Measurements from ENCODE around the gene DSCAML1.

DSCAML1 gene

DNA sequence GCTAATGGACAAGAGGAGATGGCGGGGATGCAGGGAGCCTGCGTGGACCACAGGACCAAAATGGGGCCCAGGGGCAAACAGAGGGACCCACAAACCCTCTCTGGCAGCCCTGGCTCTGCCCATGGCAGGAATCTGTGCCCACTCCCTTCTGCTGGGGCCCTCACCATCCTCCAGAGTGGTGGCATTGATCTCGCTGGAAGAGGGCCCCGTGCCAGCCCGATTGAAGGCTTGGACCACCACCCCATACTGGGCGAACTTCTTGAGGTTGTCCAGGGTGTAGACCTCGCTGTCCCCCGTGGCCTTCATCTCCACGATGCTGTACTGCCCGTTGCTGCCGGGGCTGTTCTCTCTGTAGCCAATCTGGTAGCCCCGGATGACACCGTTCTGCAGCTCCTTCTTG, 332.2 kb downstream of the DSCAML1 start:
- WGBS (ENCODE audit: insufficient coverage, insufficient read length) = no CpG with 5 or more reads among the region's 13 CpGs
- DNase-seq (ENCODE audit: low read depth, low spot score) = no peak
- H3K27ac ChIP-seq (ENCODE audit: low read length) = no peak overlapping the region
- no peaks in the 10 kb centered on the region for H3K27me3 ChIP-seq (ENCODE audit: control insufficient read depth, insufficient read depth, low read length)
- no peaks in the 10 kb centered on the region for H3K9me3 ChIP-seq (ENCODE audit: control insufficient read depth, insufficient read depth, low read length)
- H3K4me3 ChIP-seq (ENCODE audit: low read length) = no peak overlapping the region
- no peaks in the 10 kb centered on the region for H3K4me1 ChIP-seq (ENCODE audit: control insufficient read depth, insufficient read depth, low read length)
- no peaks in the 10 kb centered on the region for H3K36me3 ChIP-seq (ENCODE audit: control insufficient read depth, insufficient read depth, low read length)

GRCh38 chr11:117462864-117463247, 334.2 kb downstream of the DSCAML1 start:
- Histone ChIP-seq H3K27ac (ENCODE audit: low read length) (no peak overlapping the region), H3K4me1 (ENCODE audit: control insufficient read depth, insufficient read depth, low read length) (no peaks in the 10 kb centered on the region), H3K9me3 (ENCODE audit: control insufficient read depth, insufficient read depth, low read length) (no peaks in the 10 kb centered on the region), H3K4me3 (ENCODE audit: low read length) (no peak overlapping the region), H3K36me3 (ENCODE audit: control insufficient read depth, insufficient read depth, low read length) (no peaks in the 10 kb centered on the region), H3K27me3 (ENCODE audit: control insufficient read depth, insufficient read depth, low read length) (no peaks in the 10 kb centered on the region)
- WGBS (ENCODE audit: insufficient coverage, insufficient read length) = no CpG with 5 or more reads among the region's 8 CpGs
- no peak for DNase-seq (ENCODE audit: low read depth, low spot score)

DNA sequence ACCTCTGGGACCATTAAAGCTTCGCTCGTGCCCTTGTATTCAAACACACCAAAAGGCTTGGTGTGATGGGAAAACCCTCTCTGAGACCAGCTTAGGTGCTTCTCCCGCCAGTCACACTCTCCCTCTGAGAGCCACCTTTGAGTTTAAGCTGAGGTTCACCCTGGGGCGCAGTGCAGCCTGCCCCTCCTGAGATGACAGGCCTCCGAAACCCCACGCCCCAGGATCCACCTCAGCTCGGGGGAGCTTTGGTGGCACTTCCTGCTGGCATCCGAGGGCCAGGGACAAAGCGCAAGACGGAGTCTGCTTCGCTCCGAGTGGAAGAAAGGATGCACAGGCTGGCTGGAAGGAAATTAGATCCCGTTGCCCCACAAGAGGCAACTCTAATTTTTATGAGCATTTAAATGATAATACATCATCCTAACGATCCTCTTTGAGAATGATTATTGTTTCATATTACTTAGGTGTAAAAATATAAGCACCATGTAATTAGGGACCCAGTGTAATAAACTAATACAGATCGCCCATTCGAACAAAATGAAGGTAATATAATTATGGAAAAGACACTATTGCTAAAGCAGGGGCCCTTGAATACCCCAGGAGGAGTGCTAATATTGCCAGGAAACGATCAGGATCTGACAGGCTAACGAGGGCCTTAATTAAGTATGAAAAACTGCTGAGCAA, 334.7 kb downstream of the DSCAML1 start:
- H3K4me3 ChIP-seq (ENCODE audit: low read length) = no peak overlapping the region
- no CpG with 5 or more reads among the region's 18 CpGs for WGBS (ENCODE audit: insufficient coverage, insufficient read length)
- no peaks in the 10 kb centered on the region for H3K9me3 ChIP-seq (ENCODE audit: control insufficient read depth, insufficient read depth, low read length)
- H3K27me3 ChIP-seq (ENCODE audit: control insufficient read depth, insufficient read depth, low read length) = no peaks in the 10 kb centered on the region
- H3K27ac ChIP-seq (ENCODE audit: low read length) = no peak overlapping the region
- H3K36me3 ChIP-seq (ENCODE audit: control insufficient read depth, insufficient read depth, low read length) = no peaks in the 10 kb centered on the region
- no peaks in the 10 kb centered on the region for H3K4me1 ChIP-seq (ENCODE audit: control insufficient read depth, insufficient read depth, low read length)
- DNase-seq (ENCODE audit: low read depth, low spot score) = no peak

DNA sequence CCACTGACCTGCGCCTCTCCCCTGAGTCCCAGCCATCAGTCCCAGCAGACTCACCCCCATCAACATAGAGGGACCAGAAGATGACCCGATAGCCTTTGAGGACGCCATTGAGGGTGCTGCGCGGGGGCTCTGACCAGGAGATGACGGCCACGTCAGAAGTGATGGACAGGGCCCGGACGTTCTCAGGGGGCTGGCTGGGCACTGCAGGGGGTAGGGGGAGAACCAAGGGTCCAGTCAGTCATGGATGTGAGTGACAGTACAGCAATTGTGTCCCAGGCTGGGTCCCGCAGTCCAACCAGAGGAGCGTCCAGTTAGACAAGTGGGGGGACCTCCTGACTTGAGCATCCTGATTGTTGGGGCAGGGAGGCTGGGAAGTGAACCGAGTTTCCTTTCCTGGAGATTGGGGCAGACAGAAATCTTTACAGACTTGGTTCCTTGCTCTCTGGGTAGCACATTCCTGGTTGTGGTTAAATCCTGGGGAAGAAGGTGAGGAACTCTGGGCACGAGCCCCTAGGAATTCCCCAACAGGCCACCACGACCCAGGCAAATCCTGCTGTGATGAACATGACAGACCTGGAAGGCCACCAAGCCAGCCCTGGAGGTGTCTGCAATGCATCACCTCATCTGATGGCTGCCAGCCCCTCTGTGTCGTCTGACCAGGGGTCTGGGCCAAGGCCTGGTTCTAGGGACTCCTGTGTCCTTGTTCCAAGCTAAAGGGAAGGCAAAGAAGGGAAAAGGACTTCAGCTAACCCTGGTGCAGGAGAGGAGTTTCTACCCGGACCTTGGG, 335.4 kb downstream of the DSCAML1 start:
- no peak overlapping the region for H3K27ac ChIP-seq (ENCODE audit: low read length)
- H3K36me3 ChIP-seq (ENCODE audit: control insufficient read depth, insufficient read depth, low read length) = no peaks in the 10 kb centered on the region
- WGBS (ENCODE audit: insufficient coverage, insufficient read length) = no CpG with 5 or more reads among the region's 16 CpGs
- DNase-seq (ENCODE audit: low read depth, low spot score) = no peak
- no peaks in the 10 kb centered on the region for H3K27me3 ChIP-seq (ENCODE audit: control insufficient read depth, insufficient read depth, low read length)
- no peaks in the 10 kb centered on the region for H3K9me3 ChIP-seq (ENCODE audit: control insufficient read depth, insufficient read depth, low read length)
- H3K4me1 ChIP-seq (ENCODE audit: control insufficient read depth, insufficient read depth, low read length) = no peaks in the 10 kb centered on the region
- H3K4me3 ChIP-seq (ENCODE audit: low read length) = no peak overlapping the region

- no peaks in the 10 kb centered on the region for H3K4me1 ChIP-seq (ENCODE audit: control insufficient read depth, insufficient read depth, low read length)
- no peak for DNase-seq (ENCODE audit: low read depth, low spot score)
- no peaks in the 10 kb centered on the region for H3K9me3 ChIP-seq (ENCODE audit: control insufficient read depth, insufficient read depth, low read length)
- no peak overlapping the region for H3K27ac ChIP-seq (ENCODE audit: low read length)
- no peaks in the 10 kb centered on the region for H3K36me3 ChIP-seq (ENCODE audit: control insufficient read depth, insufficient read depth, low read length)
- no peaks in the 10 kb centered on the region for H3K27me3 ChIP-seq (ENCODE audit: control insufficient read depth, insufficient read depth, low read length)
- no peak overlapping the region for H3K4me3 ChIP-seq (ENCODE audit: low read length)
- no CpG with 5 or more reads among the region's 5 CpGs for WGBS (ENCODE audit: insufficient coverage, insufficient read length)
Observed at GRCh38 chr11:117459979-117460300, 337.1 kb downstream of the DSCAML1 start.

DNA sequence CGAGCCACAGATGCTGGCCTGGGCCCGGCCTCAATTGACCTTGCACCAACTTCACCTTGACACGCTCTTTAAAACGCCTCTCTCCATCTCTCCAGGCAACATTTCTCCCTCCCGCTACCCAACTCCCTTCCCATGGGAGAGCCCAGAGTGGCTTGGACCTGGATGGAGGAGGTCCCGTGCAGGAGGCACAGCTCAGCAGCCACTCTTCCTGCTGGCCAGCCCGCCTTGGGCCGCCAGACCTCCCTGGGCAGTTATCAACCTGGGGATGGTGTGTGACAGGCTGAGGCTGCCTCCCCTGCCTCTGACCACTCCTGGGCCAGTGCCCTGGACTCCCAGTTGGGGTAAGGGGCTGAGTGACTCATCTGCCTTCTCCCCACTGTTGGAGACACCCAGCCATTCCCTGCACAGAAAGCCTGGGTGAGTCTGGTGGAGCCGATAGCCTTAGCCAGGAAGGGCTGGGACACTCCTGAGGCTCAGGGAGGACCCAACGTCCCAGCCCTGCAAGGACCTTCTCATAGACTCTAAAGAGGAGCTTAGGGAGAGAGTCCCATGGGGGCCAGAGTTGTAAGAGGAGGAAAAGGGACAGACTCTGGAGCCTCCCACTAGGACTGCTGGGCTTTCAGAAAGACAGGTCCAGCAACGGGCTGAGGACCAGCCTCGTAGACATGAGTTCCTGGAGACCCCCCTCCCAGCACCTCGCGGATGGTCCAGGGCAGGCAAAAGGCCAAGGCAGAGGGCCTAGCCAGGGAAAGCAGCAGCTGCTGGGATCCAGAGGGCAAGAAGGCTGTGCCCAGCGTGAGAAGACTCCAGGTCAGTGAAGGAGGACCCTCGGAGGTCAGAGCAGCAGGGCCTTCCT, 337.7 kb downstream of the DSCAML1 start:
- no CpG with 5 or more reads among the region's 16 CpGs for WGBS (ENCODE audit: insufficient coverage, insufficient read length)
- H3K27me3 ChIP-seq (ENCODE audit: control insufficient read depth, insufficient read depth, low read length) = no peaks in the 10 kb centered on the region
- H3K27ac ChIP-seq (ENCODE audit: low read length) = no peak overlapping the region
- DNase-seq (ENCODE audit: low read depth, low spot score) = no peak
- H3K4me1 ChIP-seq (ENCODE audit: control insufficient read depth, insufficient read depth, low read length) = no peaks in the 10 kb centered on the region
- H3K9me3 ChIP-seq (ENCODE audit: control insufficient read depth, insufficient read depth, low read length) = no peaks in the 10 kb centered on the region
- H3K36me3 ChIP-seq (ENCODE audit: control insufficient read depth, insufficient read depth, low read length) = no peaks in the 10 kb centered on the region
- H3K4me3 ChIP-seq (ENCODE audit: low read length) = no peak overlapping the region

DNA sequence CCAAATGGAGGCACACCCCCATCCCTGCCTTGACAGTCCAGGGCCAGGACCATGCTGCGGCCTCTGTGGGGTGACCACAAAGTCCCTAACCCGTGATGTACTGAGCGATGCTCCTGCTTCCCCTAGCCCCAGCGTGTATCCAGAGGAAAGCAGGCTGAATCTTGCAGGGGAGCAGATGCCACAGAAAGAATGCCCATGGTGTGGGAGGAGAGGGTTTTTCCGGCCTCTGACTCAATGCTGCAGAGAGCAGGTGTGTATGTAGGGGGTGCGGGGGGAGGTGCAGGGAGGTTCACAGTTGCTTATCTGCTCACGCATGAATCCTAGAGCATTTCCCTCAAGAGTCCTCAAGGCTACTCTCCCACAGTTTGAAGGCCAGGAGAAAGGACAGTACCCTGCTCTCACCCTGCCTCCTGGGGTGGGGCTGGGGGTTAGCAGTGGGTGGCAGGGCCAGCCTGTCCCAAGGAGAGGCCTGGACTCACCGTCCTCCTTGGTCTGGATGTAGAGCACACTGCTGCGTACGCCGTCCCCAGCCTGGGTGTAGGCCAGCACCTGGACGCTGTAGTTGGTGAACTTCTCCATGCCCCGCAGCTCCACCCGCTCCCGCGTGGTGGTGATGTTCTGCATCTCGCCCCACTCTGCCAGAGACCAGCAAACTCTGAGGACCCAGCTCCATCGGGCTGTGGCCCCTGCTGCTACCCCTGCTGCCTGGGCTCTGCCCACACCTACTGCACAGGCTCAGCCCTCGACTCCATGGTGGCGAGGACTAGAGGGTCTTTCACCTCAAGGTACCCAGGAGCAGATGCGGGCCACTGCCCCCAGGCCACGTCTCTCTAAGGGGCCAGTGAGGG, 338.5 kb downstream of the DSCAML1 start:
- no peaks in the 10 kb centered on the region for H3K27me3 ChIP-seq (ENCODE audit: control insufficient read depth, insufficient read depth, low read length)
- H3K36me3 ChIP-seq (ENCODE audit: control insufficient read depth, insufficient read depth, low read length) = no peaks in the 10 kb centered on the region
- no peak overlapping the region for H3K4me3 ChIP-seq (ENCODE audit: low read length)
- no CpG with 5 or more reads among the region's 22 CpGs for WGBS (ENCODE audit: insufficient coverage, insufficient read length)
- H3K27ac ChIP-seq (ENCODE audit: low read length) = no peak overlapping the region
- no peaks in the 10 kb centered on the region for H3K4me1 ChIP-seq (ENCODE audit: control insufficient read depth, insufficient read depth, low read length)
- DNase-seq (ENCODE audit: low read depth, low spot score) = no peak
- no peaks in the 10 kb centered on the region for H3K9me3 ChIP-seq (ENCODE audit: control insufficient read depth, insufficient read depth, low read length)

DNA sequence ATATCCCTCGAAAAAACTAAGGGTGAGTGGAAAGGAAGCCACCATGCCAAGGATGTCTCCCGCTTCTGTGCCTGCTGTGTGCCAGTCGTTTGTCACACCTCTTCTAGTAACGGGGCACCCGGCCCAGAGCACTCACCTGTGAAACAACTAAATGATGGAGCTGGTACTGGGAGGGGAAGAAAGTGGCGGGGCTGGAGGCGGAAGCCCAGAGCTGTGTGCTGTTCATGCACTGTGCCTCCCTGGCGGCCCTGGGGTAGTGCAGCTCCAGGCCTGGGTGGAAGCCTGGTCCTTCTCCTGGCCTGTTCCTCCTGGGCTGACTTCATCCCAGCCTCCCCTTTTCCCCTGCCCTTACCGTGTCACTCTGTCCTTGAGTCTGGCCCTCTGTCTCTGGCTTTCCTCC, 339.2 kb downstream of the DSCAML1 start:
- H3K9me3 ChIP-seq (ENCODE audit: control insufficient read depth, insufficient read depth, low read length) = no peaks in the 10 kb centered on the region
- H3K4me1 ChIP-seq (ENCODE audit: control insufficient read depth, insufficient read depth, low read length) = no peaks in the 10 kb centered on the region
- no CpG with 5 or more reads among the region's 9 CpGs for WGBS (ENCODE audit: insufficient coverage, insufficient read length)
- H3K27ac ChIP-seq (ENCODE audit: low read length) = no peak overlapping the region
- H3K4me3 ChIP-seq (ENCODE audit: low read length) = no peak overlapping the region
- H3K36me3 ChIP-seq (ENCODE audit: control insufficient read depth, insufficient read depth, low read length) = no peaks in the 10 kb centered on the region
- no peaks in the 10 kb centered on the region for H3K27me3 ChIP-seq (ENCODE audit: control insufficient read depth, insufficient read depth, low read length)
- DNase-seq (ENCODE audit: low read depth, low spot score) = no peak

DNA sequence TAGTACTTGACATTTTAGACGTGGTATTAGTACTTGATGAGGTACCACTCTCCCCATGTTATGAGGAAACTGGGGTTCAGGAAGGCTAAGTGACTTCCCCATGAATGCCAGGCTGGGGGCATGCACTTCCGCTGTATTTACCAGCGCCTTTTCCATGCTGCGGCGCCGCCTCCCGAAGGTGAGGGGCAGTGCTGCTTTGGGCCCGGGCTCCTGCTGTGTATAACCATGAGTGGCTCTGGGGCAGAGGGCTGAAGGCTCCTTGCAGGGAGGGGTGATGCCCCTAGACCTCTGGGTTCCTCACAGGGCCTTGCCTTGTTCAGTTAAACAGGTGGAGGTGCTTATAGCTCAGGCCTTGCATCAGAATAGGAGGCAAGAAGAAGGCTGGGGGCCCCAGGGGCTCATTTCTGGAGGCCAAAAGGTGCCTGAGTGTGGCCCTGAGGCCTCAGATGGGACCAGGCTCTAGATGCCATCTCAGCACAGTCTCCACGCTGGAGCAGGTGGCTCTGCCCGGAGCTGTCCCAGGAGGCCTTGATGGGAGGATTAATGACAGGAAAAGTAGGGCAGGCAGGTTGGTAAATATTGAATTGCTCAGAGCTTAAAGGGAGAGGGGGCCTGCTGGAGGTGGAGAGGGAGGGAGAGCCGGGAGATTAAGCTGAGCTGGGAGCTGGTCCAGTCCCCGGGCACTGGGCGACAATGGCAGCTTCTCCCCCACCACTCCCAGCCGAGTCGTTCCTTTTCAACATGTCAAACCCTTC, 339.8 kb downstream of the DSCAML1 start:
- WGBS (ENCODE audit: insufficient coverage, insufficient read length) = no CpG with 5 or more reads among the region's 15 CpGs
- Histone ChIP-seq H3K36me3 (ENCODE audit: control insufficient read depth, insufficient read depth, low read length) (no peaks in the 10 kb centered on the region), H3K4me1 (ENCODE audit: control insufficient read depth, insufficient read depth, low read length) (no peaks in the 10 kb centered on the region), H3K4me3 (ENCODE audit: low read length) (no peak overlapping the region), H3K27me3 (ENCODE audit: control insufficient read depth, insufficient read depth, low read length) (no peaks in the 10 kb centered on the region), H3K27ac (ENCODE audit: low read length) (no peak overlapping the region), H3K9me3 (ENCODE audit: control insufficient read depth, insufficient read depth, low read length) (no peaks in the 10 kb centered on the region)
- DNase-seq (ENCODE audit: low read depth, low spot score) = no peak

Measured in iPS DF 6.9 (cell line).